ENCODE results near the gene TSKU.
A peak's percentile ranks its signal among the peaks of the same experiment; 100 is the strongest.

DNA sequence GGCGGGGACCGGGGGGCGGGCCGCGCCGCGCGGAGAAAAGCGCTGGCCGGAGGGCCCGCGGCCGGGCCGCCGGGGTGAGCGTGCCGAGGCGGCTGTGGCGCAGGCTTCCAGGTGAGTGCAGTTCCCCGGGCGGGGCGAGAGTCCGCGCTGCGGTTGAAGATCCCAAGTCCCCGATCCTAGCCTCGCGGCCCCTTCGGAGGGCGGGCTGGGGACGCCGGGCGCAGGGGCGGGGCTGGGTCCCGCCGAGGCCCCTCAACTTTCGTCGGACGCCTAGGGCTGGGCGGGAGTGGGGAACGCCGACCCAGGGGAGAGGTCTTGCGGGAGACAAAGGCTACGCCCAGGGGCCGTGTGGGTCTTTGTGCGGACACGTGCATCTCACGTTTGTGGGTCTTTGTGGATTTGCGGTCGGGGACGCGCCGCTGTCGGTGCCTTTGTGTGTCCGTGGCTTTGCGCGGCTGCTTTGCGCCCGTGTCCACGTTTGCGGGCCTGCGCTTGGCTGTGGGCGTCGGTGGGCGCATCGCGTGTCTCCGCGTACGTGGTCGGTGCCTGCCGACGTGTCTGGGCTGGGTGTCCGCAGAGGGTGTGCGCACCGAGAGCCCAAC, at the start of gene TSKU:
- peak; percentile 26 for TF ChIP-seq EZH2 (IDR thresholded peaks at IDR 0.05)
- TF ChIP-seq, protein P1, sequence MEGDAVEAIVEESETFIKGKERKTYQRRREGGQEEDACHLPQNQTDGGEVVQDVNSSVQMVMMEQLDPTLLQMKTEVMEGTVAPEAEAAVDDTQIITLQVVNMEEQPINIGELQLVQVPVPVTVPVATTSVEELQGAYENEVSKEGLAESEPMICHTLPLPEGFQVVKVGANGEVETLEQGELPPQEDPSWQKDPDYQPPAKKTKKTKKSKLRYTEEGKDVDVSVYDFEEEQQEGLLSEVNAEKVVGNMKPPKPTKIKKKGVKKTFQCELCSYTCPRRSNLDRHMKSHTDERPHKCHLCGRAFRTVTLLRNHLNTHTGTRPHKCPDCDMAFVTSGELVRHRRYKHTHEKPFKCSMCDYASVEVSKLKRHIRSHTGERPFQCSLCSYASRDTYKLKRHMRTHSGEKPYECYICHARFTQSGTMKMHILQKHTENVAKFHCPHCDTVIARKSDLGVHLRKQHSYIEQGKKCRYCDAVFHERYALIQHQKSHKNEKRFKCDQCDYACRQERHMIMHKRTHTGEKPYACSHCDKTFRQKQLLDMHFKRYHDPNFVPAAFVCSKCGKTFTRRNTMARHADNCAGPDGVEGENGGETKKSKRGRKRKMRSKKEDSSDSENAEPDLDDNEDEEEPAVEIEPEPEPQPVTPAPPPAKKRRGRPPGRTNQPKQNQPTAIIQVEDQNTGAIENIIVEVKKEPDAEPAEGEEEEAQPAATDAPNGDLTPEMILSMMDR (IDR thresholded peaks at IDR 0.05) = no peak
- TF ChIP-seq EZH2phosphoT487 (IDR thresholded peaks at IDR 0.05) = no peak
